HL-60 (cell line): ENCODE measurements around the gene TPPP.

Source experiments
- DNase-seq, 2 experiments: peaks; one replicate each; pipeline ENCODE4 v3.0.0-alpha.2; 2010 to 2020; ENCODE audit warnings: low read depth in 1 of 2, low spot score in 1 of 2
- H3K27ac ChIP-seq: fragments of 250-450 bp; sonication (Bioruptor Pico); replicated peaks from 2 replicates; pipeline ENCODE4 v1.5.1; 2020; ENCODE audit warnings: mild to moderate bottlenecking, moderate library complexity
- H3K27me3 ChIP-seq: fragments of 250-450 bp; sonication (Bioruptor Pico); 2 replicates; pipeline ENCODE4 v1.5.1; 2021; ENCODE audit warnings: mild to moderate bottlenecking, moderate library complexity; ENCODE audit not compliant: insufficient read depth, poor library complexity, severe bottlenecking
- H3K4me3 ChIP-seq: replicated peaks from 2 replicates; pipeline ENCODE4 v1.5.1; 2011; ENCODE audit warnings: mild to moderate bottlenecking, control low read depth, low read length; ENCODE audit not compliant: insufficient read depth
- CTCF ChIP-seq: IDR thresholded peaks from one replicate; pipeline ENCODE4 v1.5.1; 2011; ENCODE audit warnings: low read length, control low read depth, inconsistent platforms; ENCODE audit not compliant: insufficient read depth
- GABPA ChIP-seq: IDR thresholded peaks from 2 replicates; pipeline ENCODE4 v1.6.1; 2012; ENCODE audit warnings: low read depth
- POLR2AphosphoS5 ChIP-seq: IDR thresholded peaks from 2 replicates; pipeline ENCODE4 v1.6.1; 2012; ENCODE audit warnings: low read depth
- REST ChIP-seq: IDR thresholded peaks from 2 replicates; pipeline ENCODE4 v1.6.1; 2012; ENCODE audit warnings: low read depth; ENCODE audit not compliant: insufficient replicate concordance
- SPI1 ChIP-seq: IDR thresholded peaks from 2 replicates; pipeline ENCODE4 v1.6.1; 2012; ENCODE audit warnings: low read depth, mild to moderate bottlenecking, borderline replicate concordance

Gene TPPP

GRCh38 chr5:618450-618849, 74.7 kb downstream of the TPPP start:
- no peak for DNase-seq
- H3K4me3 ChIP-seq = no peak overlapping the region
- no peaks in the 10 kb centered on the region for H3K27me3 ChIP-seq
- TF ChIP-seq REST = no peak
- TF ChIP-seq SPI1 = no peak
- TF ChIP-seq POLR2AphosphoS5 = no peak
- no peak for TF ChIP-seq GABPA
- no peak for TF ChIP-seq CTCF
- H3K27ac ChIP-seq = no peak overlapping the region

- Histone ChIP-seq H3K4me3 (no peak overlapping the region), H3K27me3 (no peaks in the 10 kb centered on the region), H3K27ac (no peak overlapping the region)
- TF ChIP-seq REST (no peak), GABPA (no peak)
- DNase-seq = no peak
Observed at GRCh38 chr5:617896-618295, 75.3 kb downstream of the TPPP start.

- H3K4me3 ChIP-seq = no peak overlapping the region
- DNase-seq = no peak
- H3K27ac ChIP-seq = no peak overlapping the region
- H3K27me3 ChIP-seq = no peaks in the 10 kb centered on the region
- TF ChIP-seq GABPA = no peak
- TF ChIP-seq SPI1 = no peak
- no peak for TF ChIP-seq CTCF
- TF ChIP-seq POLR2AphosphoS5 = no peak
- TF ChIP-seq REST = no peak
Observed at GRCh38 chr5:616484-617039, 76.6 kb downstream of the TPPP start.
